GM10266 (cell line): Measurements from ENCODE around the gene KCNMB4.

Experiments used
- DNase-seq: peaks from one replicate; pipeline ENCODE4 v3.0.0; 2012; ENCODE audit errors: extremely low spot score
- CTCF ChIP-seq: IDR thresholded peaks from 2 replicates; pipeline ENCODE4 v1.5.1; 2012; ENCODE audit warnings: mild to moderate bottlenecking, low read depth; ENCODE audit not compliant: control insufficient read depth, insufficient read depth; ENCODE audit errors: missing control alignments

The KCNMB4 gene

GRCh38 chr12:70359458-70360197 is 6.5 kb upstream of the KCNMB4 start:
- no peak for DNase-seq
- no peak for TF ChIP-seq CTCF

- DNase-seq, result no peak
- no peak for TF ChIP-seq CTCF
Observed at GRCh38 chr12:70360218-70360617, 5.9 kb upstream of the KCNMB4 start.

- DNase-seq, result no peak
- TF ChIP-seq CTCF, result no peak
Observed at GRCh38 chr12:70364695-70365397, 1.2 kb upstream of the KCNMB4 start.

- no peak for TF ChIP-seq CTCF
Observed at GRCh38 chr12:70365398-70365647, 767 bp upstream of the KCNMB4 start.

GRCh38 chr12:70366581-70367257 is 629 bp downstream of the KCNMB4 start:
- DNase-seq, result peak; percentile 64

More at GRCh38 chr12:70365398-70365647, 767 bp upstream of the KCNMB4 start:
- no peak for DNase-seq

GRCh38 chr12:70367258-70368141 is 1.4 kb downstream of the KCNMB4 start:
- no peak for TF ChIP-seq CTCF
- no peak for DNase-seq

More at GRCh38 chr12:70366581-70367257, 629 bp downstream of the KCNMB4 start:
- peak; percentile 7 for TF ChIP-seq CTCF
